Stimulated activated CD8-positive, alpha-beta memory T cell treated with anti-CD3 and anti-CD28 coated beads, Interleukin-4, amount 100 ng/mL, for 1 hour (primary cell): ENCODE data around the gene BBS9.
"Not testable (repeated sequence)": the region's sequence is repeated elsewhere in the genome, so short reads cannot be mapped to it uniquely, and the experiment has no call there.

Experiments used
- DNase-seq, 2 donors: peaks; one replicate each; pipeline ENCODE4 v3.0.0-alpha.2; 2020; ENCODE audit warnings: low read depth in 2 of 2, low spot score in 1 of 2

BBS9 gene

DNA sequence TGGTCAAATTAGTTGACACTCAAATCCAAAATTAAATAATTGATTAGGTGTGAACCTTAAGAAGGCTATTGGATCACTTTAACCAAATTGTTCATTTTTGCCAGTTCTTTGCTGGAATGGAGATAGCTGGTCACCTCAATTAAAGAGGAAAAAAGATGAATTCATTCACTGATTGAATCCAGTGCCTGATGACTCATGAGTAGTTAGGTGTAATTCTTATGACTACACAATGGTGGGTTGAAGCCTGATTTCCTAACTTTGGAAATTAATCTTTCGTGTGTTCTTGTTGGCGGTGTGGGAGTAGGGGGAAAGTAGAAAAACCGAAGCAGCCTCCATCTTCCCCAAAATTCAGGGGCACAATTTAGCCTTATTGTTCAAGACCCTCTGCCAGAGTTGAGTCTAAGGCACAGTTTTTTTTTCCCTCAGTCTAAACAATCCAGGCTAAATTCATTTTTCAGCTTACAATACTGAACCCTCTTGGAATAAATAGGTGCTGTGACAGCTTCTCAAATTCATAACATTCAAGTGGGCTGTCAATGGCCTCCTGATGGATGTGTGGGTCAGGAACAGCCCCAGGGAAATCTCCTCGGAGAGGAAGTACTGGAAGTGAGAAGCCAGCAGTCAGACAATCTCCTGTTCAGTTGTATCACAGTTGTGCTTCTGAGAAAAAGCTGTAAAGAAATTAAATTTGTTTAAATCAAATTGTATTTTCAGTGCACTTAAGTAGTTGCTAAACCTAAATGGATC is 356.6 kb downstream of the BBS9 start:
- DNase-seq, result no peak

DNA sequence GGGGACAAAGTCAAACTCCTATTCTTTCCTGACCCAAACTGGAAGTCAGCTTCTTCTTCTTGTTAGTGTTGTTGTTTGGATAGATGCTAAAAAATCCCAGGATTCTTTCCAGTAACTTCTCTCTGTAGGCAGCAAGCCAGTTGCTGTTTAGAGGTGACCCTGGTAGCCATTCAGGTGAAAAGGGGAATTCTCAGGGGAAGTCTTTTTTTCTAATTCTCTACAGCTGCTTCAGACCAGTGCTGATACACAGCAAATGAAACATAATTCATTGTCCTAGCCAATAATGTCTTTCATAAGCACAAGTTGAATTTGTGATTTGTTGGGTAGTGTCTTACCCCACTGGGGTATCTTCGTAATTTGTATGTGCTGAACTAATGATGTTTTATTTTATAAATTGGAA is 357.3 kb downstream of the BBS9 start:
- no peak for DNase-seq

DNA sequence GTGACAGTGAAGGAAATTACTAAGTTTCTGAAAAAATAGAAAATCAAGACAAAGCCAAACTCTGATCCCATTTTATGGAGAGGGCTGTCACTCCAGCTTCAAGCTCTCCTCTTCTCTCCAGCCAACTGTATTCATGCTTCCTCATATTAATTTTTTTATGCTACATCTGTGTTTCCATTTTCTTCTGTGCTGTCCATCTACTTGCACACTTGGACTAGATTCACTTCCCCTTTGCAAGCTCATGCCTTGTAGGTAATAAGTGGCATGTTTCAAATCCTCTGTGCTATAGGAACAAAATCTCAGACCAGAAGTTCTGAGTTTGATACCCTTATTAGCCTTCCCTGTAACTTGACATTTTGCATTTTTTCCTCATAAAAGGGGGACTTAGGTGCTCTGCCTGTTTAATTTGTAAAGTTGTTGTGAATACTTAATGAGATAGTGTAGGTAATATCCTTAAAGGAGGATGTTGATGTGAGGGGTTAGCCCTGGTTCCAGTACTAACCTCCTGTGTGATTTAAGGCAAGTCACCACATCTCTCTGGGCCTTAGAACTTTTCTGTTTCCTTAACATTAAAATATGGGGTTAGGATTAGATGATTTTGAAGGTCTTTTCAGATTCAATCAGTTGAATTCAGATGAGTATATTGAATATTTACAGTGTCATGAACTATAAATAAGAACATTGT is 358.8 kb downstream of the BBS9 start:
- DNase-seq, result no peak

DNA sequence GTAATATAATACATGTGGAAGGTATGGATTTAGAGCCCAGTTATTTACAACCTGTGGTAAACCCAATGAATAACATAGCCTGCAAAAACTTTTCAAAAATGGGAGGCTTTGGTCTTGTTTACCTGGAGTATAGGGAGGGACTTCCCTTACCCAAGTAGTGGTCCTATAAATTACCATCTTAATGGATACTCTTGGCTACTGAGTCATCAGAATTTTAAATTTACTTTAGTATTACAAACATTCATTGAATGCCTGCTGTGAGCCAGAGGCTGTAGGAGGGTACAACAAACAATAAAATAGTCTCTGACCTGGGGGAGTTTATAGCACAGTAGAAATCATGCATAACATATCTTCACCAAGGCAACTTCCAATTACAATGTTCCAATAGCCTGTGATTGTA is 365.1 kb downstream of the BBS9 start:
- DNase-seq, result no peak

DNA sequence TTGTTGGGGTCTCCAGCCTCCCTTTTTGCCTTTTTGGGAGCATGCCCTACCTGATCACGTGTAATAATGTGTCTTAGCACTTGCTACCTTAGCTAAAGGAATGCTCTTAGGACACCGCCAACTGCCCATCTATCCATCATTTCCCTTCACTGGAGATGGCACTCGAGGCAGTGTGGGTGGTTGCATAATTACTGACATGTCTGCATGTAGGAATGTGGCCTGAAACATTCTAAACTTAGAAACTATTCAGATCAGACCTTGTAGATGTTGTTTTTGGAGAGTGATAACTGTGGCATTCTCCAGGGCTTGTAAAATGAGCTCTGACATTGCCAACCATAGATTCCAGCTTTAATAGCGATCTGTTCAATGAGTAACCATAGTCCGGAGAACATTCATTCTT is 365.8 kb downstream of the BBS9 start:
- no peak for DNase-seq

DNA sequence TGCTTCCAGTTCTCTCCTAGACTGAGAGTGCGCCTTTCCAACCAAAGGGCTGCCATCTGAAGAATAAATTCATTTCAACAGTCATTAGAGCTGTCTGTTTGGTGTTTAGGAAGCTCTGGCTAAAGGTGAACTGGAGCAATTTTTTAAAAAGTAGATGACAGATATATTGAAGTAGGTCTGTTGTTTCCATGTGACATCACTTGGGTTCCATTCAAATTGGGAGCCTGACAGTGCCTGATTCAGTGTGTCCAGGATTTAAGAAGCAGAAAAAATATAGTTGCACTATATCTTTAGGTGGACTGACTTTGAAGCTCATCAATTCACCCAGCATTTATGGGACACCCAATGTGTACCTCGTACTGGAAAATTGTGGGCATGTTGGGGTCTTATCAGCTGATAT is 367.7 kb downstream of the BBS9 start:
- DNase-seq, result no peak

DNA sequence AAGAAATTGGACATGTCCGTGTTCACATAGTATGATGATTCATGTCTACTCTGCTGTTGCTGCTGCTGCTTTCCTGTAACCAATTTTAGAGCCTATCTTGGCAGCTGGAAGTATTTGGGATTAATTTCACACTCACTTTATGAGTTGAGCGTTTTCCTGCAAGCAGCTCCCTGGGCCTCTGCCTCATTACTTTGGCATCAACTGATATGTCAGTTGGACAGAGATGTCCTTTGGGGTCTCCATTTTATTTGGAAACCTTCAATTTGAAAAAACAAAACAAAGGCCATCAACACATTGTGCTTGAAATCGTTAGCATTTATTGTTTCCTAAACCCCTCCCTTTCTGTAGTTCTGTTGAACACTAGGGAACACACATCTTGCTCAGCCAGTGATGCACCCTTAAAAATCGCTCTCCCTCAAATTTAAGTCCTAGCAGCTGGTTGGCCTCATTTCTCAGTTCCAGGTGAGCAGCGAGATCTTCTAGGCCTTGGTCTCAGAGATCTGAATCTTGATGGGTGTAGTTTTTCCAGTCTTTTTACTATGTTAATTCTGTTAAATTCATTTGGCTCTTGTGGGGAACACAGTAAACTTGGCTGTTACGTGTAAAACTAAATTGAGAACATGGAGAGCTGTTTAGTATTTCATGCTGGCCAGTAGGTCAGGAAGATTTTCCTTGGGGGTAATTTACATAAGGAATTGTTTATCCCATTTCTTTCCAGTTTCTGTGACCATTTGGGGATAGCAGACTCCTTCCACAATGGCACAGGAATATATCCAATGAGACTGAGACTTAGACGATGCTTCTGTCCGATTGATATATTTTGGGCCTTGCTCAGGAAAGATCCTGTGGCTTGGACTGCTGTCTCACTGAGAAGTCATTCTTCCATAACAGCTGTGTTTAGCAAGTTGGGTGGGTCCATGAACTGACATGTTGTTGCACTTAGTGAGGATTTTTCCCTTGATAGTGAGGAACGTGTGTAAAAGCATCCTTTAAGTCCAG is 371.6 kb downstream of the BBS9 start:
- no peak for DNase-seq

DNA sequence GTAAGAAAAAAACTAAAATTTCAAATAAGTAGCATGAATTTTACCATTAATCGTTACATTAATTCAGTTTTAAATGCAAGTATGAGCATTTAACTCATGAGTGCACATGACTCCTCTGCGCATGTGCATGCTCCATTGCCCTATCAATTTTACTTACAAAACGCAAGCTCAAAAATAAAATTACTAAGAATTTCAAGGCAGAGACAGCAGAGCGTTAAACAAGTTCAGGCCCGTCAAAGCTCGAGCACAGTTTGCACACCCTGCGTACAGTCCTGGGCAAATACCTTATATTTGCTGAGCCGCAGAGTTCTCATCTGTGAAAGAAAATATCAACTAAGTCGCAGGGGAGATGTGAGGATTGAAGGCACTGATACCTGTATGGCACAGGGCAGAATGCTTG is 373.6 kb downstream of the BBS9 start:
- no peak for DNase-seq

DNA sequence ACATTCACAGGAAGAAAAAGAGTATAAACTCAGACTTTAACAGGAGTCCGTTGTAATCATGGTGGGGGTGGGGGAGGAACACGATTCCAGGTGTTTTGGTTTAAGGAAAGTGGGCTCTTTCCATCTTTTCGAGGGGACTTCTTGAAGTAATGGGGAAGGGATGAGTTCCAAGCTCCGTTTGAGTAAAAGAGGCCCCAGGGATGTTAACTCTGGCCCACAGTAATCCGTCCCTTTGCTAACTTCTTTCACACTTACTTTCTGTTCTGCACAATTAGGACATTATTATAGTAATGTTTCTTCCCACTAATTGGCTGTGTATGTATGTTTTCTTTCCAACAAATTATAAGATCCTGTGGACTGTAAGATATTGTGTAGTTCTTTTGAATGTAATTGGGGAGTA is 374.4 kb downstream of the BBS9 start:
- no peak for DNase-seq

DNA sequence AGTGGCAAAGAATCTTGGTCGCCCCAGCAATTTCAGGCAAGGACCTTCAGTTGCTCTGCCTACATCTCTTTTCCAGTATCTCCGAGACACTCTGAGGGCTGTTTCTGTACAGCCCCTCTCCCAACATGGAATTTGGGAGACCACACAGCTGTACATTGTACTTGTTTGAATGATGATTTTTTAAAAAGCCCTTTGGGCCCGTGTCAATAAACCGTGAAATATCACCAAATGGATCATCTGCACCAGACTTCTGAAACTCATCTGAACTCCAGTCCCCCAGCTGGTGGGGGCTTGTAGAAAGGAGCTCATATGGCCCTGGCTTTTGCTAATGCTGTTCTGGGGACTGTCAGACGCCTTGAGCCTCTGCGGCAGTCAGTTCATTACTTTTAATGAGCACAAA is 374.9 kb downstream of the BBS9 start:
- no peak for DNase-seq

DNA sequence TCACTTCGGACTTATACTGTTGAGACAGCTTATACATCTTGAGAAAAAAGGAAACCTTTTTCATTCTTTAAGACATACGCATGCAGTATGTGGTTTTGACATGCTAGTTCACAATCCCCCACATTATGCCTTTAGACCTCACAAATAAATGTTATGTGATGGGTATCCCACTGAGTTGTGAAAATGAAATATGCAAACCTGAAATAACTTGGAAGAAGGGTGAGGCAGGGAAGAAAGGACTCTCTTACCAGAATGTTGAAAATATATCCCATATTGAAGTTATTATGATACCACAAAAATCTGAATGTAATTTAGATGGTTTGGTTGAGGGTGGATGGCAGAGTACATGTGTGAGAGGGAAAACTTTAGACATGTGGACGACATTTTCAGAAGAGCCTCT is 379.8 kb downstream of the BBS9 start:
- DNase-seq, result no peak

DNA sequence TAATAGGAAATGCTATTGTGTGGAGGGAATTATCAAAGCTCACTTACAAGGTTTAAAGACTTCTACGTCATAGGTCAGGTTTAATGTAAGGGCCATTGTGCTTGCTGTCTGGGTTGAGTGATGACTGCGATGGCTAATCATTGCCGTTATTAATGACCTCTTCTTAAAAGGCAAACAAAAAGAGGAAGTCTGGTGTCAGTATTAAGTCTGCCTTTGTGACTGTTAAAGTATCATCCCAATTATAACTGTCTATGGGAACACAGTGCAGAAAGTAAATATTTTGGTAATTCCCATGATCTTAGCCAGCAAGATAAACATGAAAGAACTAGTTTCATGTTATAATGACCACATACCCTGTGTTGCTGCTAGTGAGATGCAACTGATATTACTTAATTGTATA is 382.4 kb downstream of the BBS9 start:
- no peak for DNase-seq

DNA sequence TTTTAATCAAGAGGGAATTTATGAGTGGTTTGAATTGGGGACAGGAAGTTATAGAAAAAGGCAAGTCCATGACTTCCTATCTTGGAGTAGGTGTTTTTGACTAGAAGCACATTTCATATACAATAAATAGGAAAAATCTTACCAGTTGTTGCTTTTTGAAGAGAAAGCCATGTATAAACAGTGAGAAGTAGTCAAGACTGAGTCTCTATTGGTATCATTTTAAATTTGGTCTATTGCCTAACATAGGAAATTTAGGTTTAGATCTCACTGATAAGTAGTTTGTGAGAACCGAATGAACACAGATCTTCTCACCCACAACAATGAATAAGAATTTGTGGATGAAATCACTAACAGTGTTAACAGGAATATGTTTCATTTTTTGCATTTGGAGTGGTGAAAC is 387.2 kb downstream of the BBS9 start:
- no peak for DNase-seq

DNA sequence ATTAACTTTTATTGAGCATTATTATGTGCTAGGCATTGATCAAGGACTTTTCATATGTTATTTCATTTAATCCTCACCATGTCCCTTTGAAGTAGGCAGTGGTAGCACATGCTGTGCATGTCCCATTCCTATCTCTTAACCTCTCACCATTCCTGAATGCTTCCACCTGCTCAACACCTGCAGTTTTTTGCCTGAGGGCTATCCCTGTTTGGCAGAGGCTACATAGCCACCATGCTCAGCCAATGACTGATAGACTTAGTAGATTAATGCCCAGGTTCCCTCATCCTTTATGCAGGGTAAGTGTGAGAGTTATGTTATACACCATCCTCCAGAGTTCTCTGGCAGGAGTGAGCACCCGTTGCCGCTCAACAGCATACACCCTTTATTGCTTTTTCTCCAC is 387.8 kb downstream of the BBS9 start:
- DNase-seq, result no peak

DNA sequence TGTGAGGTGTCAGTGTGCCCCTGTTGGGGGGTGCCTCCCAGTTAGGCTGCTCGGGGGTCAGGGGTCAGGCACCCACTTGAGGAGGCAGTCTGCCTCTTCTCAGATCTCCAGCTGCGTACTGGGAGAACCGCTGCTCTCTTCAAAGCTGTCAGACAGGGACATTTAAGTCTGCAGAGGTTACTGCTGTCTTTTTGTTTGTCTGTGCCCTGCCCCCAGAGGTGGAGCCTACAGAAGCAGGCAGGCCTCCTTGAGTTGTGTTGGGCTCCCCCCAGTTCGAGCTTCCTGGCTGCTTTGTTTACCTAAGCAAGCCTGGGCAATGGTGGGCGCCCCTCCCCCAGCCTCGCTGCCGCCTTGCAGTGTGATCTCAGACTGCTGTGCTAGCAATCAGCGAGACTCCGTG is 397.6 kb downstream of the BBS9 start:
- not testable (repeated sequence) for DNase-seq

DNA sequence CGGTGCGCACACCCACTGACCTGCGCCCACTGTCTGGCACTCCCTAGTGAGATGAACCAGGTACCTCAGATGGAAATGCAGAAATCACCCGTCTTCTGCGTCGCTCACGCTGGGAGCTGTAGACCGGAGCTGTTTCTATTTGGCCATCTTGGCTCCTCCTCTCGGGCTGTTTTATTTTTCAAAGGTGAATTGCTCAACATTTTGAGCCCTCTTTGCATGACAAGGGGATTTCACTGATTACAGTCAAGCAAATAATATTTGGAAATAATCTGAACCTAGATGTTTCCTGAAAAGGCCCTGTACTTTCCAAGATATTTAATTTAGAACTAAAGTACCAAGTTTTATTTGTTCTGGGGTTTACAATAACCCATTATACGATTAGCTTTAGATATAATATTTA is 398.2 kb downstream of the BBS9 start:
- not testable (repeated sequence) for DNase-seq

DNA sequence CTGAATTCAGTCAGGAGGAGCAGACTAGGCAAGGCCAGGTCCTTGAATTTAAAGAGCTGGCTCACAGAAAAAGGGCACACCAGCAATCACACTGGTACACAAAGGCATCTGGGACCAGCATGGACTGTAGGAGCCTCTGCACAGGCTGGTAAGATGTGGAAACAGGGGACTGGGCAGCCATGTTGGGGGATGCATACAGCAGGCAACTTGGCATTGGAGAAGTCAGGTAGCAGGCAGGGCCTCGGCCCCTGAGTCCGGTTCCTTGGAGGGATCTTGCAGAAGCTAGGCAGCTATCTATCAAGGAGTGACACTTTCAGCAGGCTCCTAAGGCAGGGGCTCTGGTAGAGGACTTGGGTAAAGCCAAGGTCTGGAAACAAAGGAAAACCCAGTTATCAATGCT is 399.7 kb downstream of the BBS9 start:
- no peak for DNase-seq

DNA sequence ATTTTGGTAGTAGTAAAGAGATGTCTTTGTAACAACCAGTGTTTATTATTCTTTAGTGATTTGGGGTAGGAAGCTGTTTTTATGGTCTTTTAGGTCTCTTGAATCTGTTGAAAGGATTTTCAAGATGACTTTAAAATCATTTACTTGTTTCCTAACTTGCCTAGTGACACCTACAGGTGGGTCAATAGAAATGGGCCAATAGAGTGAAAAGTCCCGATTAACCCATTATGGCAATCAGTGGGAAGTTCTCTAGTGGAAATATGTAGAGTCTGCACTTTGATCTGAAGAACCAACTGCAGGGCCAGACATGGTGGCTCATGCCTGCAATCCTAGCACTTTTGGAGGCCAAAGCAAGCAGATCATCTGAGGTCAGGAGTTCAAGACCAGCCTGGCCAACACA is 401.3 kb downstream of the BBS9 start:
- DNase-seq, result no peak

DNA sequence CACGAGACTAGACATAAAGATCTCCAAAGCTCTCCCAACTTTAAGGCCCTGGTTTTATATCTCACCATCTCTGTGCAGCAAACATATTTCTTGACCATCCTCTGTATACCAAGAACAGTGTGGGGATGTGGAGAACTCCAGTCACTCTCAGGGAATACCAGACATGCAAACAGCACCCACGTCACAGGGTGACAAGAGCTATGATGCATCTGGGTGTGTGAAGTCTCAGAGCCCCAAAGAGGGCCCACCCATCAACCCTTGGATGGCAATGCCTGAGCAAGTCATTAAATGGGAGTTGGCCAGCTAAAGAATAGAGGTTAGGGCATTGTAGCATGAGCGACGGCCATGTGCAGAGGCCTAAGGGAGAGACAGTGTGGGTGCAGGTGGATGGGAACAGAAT is 402.5 kb downstream of the BBS9 start:
- no peak for DNase-seq

DNA sequence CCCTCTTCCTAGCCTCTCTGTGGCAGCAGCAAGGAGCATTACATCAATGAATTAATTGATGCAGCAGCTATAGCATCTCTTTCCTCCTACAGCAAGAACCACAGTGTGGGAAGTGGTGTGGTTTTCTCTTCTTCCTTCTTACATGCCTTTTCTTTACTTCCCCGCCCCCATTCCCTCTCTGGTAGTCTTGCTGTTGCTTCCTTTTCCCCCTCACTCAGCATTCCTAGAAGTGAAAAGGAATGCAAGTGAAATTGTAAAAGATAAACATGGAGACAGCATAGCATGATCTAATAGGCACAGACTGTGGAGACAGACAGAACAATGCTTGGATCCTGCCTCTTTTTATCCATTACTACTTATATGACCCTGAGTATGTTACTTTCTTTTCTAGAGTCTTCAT is 405.5 kb downstream of the BBS9 start:
- DNase-seq, result no peak

DNA sequence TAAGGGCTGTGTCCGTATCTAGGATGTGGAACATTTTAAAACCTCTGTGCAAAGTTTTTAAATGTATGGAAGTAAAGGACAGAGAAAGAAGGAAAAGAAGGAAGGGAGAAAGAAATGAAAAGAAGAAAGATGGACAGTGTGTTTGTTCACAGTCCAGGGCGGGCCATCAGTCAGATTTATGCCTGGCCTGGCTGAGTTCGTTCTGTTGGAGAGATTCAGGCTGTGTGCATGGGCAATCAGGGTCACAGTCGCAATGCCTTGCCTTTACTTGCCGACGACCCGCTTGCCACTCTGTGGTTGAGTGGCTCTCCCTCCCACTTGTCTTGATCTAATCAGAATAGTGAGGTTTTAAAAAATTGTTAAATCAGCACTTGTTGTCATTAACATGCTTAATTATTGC is 406.6 kb downstream of the BBS9 start:
- DNase-seq, result no peak
